LoVo (cell line): ENCODE results near the gene ZNF468.
"Not testable (repeated sequence)": the region's sequence is repeated elsewhere in the genome, so short reads cannot be mapped to it uniquely, and the experiment has no call there.

Experiments
- DNase-seq: peaks from one replicate; pipeline ENCODE4 v3.0.0-alpha.2; 2016; ENCODE audit warnings: low spot score

Gene ZNF468

DNA sequence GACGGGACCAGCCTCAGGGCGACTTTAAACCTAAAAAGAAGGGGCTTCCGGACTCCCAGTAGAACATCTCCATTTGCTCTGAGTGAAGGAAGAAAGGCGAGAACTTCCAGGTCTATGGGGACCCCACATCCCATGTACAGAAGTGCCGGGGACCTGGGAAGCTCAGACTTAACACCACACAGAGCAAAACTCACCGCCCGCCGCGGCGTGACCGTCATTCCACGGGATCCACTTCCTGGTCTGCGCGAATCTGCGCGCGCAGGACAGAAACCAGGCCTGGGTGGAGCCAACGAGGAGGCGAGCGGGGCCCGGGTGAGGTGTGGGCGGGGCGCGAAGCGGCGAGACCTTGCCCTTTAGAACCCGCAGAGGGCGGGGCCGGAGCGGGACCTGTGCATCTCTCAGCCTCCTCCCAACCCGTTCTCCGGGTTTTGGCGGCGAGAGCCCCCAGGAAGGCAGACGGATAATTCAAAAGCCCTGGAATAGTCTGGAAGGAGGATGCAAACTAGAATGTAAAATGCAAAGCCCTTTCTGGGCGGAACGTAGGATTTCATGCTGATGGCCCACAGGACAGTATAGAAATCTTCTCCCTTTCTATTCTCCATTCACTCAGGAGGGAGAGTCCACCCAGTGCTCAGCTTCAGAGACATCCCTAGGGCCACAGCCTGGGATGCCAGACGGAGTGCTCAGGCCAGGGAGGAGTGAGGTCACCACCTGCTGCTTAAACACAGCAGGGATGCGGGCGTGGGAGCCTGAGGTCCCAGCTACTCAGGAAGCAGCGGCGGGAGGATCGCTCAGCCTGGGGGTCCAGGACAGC, at the start of gene ZNF468:
Gene ZNF468 (minus strand): TSS at position 242 of the 814 bp plus-strand sequence. CDS start 3,347 bp downstream, outside the sequence.
- peak; percentile 61 for DNase-seq

DNA sequence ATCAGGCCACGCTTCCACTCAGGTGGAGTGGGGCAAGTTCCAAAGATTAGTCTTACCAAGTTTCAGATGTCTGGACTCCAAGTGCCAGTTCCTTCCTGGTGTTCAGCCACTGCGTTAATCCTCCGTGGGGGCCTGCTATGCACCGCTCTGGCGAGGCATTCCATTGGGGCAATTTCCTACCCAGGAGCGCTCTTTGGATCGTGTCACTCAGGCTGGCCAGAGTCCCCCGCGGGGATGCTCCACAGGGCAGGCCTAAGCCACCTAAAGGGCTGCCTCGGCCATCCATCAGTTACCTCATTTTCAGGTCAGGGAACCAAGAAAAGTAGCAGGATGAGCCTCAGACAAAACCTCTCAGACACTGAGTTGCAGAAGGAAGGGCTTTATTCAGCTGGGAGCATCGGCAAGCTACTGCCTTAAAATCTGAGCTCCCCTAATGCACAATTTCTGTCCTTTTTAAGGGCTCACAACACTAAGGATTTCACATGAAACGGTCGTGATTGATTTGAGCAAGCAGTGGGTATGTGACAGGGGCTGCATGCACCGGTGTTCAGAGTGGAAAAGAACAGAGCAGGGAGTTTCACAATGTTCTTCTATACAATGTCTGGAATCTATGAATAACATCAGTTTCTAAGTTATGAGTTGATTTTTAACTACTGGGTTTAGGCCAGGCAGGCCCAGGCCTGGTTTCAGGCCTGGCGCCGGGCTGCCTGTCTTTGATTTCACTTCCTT, 46.8 kb upstream of the ZNF468 start:
- DNase-seq: not testable (repeated sequence)

DNA sequence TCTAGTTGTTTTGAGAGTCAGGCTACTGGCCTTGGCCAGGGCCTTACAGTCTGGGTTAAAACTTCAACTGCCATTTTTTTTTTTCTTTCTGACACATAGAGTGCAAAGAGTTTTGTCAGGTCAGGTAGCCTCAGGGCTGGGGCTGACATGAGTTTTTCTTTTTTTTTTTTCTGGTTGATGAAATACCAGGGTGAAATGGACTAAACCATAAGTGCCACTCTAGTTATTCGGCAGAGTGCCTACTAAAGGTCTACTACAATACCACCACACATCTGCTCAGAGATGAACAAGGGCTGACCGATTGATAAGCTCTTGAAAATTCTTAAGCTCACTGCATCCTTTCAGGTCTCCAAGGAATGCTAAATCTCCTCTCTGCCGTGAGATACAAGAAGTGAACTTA, 44.4 kb upstream of the ZNF468 start:
- DNase-seq: no peak

DNA sequence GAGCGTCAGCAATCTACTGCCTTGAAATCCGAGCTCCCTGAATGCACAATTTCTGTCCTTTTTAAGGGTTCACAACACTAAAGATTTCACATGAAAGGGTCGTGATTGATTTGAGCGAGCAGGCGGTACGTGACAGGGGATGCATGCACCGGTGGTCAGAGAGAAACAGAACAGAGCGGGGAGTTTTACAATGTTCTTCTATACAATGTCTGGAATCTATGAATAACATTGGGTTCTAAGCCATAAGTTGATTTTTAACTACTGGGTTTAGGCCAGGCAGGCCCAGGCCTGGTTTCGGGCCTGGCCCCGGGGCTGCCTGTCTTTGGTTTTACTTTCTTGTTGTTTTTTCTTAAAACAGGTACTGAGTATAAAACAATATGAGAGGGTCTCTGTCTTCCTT, 41.2 kb upstream of the ZNF468 start:
- DNase-seq: not testable (repeated sequence)

DNA sequence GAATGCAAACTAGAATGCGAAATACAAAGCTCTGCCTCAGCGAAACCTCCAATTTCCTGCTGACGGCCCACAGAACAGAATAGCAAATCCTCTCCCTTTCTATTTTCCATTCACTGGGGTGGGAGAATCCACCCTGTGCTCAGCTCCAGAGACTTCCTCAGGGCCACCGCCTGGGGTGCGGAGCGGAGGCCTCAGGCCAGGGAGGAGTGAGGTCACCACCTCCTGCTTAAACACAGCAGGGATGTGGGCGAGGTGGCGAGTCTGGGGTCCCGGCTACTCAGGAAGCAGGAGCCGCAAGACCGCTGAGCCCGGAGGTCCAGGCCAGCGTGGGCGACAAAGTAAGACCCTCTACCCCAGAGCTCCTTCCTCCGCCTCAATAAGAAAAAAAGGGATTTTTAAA, 40.7 kb upstream of the ZNF468 start:
- DNase-seq: no peak

DNA sequence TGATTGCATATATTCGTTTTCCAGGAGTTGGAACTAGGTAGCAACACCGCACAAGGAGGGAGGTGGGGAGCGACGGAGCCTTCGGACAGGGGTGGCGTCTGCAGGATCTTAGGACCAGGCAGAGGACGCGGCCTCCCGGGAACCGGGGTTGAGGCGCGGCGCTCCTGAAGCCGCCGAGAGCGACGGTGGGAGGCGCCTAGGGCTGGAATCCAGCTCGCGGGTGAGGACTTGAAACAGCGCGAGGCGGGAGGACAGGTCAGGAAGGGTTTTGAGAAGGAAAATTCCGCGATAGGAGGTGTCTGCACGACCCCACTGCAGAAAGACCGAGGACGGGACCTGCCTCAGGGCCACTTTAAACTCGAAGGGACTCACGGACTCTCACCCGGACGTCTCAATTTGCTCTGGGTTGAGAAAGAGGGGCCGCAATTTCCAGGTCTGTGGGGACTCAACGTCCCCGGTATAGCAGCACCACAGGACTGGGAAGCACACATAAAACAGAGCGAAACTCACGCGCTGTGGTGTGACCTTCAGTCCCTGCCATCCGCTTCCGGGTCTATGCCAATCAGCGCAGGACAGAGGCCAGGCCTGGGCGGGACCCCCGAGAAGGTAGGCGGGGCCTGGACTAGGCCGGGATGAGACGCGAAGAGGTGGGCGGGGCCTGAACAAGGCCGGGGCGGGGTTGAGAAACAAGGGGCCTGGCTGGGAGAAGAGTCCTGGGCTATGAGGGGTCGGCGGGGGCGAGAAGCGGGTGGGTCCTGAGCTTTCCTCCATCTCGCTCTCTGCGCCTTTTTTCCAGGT, 39.9 kb upstream of the ZNF468 start, which contains the start of gene ZNF320:
Gene ZNF320 (minus strand): TSS at position 498 of the 798 bp plus-strand sequence. CDS start 7,380 bp downstream, outside the sequence.
- peak; percentile 93 for DNase-seq

DNA sequence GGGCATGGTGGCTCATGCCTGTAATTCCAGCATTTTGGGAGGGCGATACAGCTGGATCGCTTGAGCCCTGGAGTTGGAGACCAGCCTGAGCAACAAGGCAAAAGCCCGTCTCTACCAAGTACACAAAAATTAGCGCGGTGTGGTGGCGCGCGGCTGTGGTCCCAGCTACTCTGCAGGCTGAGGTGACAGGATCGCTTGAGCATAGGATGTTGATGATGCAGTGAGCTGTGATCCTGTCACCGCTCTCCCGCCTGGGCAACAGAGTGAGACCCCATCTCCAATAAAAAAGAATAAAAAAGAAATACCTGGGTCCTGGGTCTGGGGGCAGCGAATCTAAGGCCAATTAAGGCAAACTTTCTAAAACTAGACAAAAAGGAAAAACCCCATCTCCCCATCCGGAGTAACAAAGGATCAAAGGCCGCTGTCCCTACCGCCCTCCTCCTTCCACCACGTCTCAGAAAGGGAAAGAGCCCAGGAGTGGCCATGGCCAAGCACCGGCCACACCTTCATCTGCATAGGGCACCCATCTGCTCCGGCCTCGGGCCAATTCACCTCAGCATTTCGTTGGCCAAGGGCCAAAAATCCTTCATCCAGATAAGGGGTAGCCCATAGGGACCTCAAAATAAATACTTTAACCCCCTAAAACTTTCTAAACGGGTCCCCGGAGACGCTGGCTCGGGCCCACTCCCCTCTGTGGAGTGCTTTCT, 39.2 kb upstream of the ZNF468 start:
- peak; percentile 72 for DNase-seq

DNA sequence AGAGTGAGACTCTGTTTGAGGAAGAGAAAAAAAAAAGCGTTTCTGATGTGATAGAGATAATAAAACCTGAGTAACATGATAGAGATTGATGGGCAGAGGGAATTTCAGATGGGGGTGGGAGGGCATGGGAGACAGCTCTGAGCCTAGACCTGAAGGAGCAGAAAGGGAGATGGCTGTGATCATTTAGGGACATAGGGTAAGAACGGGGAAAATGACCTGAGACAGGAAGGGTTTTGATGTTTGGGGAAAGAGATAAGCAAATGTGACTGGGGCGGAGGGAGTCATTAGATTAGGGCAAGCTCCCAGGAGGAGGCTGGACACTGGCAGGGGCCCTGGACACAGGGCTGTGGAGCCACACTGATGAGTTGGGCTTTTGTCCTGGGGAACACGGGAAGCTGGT, 33.9 kb upstream of the ZNF468 start:
- no peak for DNase-seq

DNA sequence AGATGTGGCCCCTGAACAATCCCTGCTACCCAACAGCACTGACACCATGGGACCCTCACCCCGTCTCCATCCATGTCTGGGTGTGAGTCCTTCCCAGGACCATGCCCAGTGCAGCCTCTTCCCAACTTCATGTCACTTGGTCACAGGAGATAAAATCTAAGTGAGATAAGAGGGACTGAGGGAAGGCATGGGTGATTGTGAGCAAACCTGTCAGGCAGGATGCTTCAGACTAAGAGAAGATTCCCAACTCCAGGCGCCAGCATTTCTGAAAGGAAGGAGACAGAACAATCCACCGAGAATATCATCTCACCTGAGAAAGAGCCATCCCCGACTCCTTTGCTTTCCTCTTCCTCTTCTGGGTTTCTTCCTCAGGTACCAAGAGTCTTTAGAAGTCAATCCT, 32.5 kb upstream of the ZNF468 start:
- no peak for DNase-seq

DNA sequence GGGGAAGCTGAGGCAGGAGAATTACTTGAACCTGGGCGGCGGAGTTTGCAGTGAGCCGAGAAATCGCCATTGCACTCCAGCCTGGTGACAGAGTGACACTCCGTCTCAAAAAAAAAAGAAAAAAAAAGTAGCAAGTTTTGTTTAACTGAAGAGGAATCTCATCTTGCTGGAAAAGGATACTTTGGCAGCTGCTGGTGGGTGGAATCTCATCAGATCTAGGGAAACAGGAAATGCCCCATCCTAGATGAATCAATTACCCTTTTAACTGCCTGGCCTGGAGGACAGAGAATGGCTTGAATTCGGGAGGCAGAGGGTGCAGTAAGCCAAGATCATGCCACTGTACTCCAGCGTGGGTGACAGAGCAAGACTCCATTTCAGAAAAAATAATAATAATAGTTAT, 31.7 kb upstream of the ZNF468 start:
- no peak for DNase-seq

DNA sequence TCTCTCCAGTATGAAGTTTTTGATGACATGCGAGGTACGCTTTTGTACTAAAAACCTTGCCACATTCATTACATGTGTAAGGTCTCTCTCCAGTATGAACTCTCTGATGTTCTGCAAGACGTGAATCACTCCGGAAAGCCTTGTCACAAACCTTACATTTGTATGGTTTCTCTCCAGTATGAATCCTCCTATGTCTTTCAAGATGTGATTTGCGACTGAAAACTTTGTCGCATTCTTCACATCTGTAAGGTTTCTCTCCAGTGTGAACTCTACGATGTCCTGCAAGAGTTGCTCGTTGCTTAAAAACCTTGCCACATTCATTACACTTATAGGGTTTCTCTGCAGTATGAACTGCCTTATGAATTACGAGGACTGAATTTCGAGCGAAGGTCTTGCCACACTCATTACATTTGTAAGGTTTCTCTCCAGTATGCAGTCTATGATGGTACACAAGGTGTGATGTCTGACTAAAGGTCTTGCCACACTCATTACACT, 23.5 kb upstream of the ZNF468 start:
- DNase-seq: no peak

DNA sequence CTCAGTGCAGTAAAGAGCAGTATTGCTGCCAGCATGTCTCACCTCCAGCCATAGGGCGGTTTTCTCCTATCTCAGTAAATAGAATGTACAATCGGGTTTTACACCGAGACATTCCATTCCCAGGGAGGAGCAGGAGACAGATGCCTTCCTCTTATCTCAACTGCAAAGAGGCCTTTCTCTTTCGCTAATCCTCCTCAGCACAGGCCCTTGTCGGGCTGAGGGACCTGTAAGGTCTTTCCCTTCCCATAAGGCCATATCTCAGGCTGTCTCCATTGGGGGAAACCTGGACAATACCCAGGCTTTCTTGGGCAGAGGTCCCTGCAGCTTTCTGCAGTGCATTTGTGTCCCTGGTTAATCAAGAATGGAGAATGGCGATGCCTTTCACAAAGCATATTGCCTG, 15.6 kb upstream of the ZNF468 start:
- DNase-seq: not testable (repeated sequence)

DNA sequence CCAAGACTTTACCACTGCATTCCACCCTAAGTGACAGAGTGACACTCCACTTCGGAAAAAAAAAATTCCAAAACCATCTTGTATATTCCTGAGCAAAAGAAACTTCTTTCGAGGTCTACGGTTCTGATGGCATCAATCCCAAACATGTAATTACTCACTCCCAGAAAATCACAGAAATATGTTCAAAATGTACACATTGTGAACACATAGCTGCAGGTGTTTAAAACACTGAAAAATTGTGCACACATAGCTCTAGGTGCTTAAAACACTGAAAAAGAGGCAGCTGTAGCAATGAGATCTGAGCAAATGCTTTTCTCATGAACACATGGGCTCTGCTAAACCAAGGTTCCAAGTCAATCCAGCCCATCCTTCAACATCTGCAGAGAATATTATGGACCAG, 14.0 kb upstream of the ZNF468 start:
- no peak for DNase-seq

DNA sequence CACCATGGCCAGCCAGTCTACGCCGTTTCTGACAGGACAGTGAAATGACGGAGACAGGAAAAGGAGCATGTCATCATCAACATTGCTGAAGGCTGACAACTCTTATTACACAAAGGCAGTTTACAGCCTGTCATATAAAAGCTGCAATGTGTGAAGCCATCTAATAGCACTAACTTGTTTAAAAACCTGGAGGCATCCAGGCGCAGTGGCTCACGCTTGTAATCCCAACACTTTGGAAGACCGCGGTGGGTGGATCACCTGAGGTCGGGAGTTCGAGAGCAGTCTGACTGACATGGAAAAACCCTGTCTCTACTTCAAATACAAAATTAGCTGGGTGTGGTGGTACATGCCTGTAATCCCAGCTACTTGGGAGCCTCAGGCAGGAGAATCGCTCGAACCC, 10.6 kb upstream of the ZNF468 start:
- DNase-seq: not testable (repeated sequence)

DNA sequence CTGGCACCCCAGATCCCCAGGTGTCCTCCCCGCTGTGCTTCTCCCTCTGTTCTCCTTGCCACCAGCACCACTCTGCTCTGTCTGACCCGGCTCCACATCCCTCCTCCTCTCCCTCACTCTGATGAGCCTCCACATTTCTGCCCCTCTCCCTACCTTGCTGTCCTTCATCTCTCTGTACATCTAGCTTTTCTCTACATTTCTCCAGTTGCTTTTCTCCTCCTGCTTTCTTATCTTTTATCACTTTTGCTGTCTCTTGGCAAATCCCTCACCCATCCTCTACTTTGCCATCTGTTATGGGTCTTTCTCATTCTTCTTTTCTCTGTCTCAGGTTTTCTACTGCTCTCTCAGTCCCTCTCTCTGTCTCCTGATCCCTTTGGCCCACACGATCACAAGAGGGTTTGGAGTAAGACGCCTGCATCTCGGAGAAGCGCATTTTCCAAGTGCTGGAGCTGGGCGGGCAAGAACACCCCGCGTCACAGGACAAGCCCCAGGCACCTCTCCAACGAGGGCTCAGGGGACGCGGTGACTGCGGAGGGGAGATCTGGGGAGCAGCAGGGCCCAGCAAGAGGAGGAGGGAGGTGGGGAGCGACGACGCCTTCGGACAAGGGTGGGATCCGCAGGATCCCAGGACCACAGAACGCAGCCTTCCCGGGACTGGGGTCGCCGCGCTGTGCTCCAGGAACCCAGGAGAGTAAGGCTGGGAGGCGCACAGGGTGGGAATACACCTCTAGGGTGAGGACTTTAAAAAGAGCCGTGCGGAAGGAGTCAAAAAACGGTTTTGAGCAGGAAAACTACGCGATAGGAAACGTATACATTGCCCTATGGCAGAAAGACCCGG, 660 bp downstream of the ZNF468 start:
- DNase-seq: not testable (repeated sequence)

DNA sequence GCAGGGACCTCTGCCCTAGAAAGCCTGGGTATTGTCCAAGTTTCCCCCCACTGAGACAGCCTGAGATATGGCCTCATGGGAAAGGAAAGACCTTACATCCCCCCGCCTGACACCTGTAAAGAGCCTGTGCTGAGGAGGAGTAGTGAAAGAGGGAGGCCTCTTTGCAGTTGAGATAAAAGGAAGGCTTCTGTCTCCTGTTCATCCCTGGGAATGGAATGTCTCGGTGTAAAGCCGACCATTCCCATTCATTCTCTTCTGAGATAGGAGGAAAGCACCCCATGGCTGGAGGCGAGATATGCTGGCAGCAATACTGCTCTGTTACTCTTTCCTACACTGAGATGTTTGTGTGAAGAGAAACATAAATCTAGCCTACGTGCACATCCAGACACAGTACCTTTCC, 10.1 kb downstream of the ZNF468 start:
- DNase-seq: not testable (repeated sequence)

DNA sequence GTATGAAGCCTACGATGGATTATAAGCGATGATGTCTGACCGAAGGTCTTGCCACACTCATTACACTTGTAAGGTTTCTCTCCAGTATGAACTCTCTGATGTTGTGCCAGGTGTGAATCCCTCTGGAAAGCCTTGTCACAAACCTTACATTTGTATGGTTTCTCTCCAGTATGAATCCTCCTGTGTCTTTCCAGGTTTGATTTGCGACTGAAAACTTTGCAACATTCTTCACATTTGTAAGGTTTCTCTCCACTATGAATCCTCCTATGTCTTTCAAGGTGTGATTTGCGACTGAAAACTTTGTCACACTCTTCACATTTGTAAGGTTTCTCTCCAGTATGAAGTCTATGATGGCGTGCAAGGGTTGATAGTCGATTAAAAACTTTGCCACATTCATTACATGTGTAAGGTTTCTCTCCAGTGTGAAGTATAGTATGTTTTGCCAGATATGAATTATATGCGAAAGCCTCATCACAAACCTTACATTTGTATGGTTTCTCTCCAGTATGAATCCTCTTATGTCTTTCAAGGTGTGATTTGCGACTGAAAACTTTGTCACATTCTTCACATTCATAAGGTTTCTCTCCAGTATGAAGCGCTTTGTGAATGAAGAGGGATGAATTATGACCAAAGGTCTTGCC, 16.5 kb downstream of the ZNF468 start:
- DNase-seq: not testable (repeated sequence)

DNA sequence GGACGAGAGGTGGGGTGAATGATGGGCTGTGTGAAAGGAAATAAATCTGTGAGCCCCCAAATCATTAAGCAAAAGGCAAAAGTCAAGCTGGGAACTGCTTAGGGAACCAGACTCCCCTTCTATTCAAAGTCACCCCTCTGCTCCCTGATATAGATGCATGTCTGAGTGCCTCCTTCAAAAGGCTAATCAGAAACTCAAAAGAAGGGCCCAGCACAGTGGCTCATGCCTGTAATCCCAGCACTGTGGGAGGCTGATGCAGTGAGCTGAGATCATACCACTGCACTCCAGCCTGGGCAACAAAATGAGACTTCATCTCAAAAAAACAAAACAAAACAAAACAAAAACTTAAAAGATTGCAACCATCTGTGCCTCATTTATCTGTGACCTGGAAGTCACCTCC, 23.1 kb downstream of the ZNF468 start:
- DNase-seq: not testable (repeated sequence)

DNA sequence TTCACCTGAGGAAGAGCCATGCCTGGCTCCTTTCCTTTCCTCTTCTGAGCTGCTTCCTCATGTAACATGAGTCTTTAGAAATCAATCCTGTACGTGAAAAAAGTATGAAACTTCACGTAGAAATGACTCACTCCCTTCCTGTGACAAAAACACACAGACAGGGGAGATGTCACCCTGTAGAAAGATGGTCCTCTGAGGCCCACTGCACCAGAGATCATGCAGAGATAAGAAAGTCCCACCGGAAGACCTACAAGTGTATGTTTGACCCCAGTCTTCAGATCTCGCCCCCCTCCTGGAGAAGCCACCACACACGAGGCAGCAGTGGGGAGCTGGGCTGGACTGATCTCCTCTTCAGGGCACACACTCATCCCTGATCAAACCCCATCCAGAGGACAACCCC, 23.9 kb downstream of the ZNF468 start:
- DNase-seq: not testable (repeated sequence)

DNA sequence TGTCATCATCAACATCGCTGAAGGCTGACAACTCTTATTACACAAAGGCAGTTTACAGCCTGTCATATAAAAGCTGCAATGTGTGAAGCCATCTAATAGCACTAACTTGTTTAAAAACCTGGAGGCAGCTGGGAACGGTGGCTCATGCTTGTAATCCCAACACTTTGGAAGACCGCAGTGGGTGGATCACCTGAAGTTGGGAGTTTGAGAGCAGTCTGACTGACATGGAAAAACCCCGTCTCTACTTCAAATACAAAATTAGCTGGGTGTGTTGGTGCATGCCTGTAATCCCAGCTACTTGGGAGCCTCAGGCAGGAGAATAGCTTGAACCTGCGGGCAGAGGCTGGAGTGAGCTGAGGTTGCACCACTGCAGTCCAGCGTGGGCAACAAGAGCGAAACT, 27.6 kb downstream of the ZNF468 start:
- not testable (repeated sequence) for DNase-seq
